GM21737 (cell line): ENCODE results near the gene GNB1L.

Experiments used
- ATAC-seq: cut with Tn5 transposase; IDR thresholded peaks from one replicate; pipeline ENCODE4 v1.9.1; 2021; ENCODE audit warnings: mild to moderate bottlenecking, moderate library complexity; ENCODE audit not compliant: unreplicated experiment

Gene GNB1L

DNA sequence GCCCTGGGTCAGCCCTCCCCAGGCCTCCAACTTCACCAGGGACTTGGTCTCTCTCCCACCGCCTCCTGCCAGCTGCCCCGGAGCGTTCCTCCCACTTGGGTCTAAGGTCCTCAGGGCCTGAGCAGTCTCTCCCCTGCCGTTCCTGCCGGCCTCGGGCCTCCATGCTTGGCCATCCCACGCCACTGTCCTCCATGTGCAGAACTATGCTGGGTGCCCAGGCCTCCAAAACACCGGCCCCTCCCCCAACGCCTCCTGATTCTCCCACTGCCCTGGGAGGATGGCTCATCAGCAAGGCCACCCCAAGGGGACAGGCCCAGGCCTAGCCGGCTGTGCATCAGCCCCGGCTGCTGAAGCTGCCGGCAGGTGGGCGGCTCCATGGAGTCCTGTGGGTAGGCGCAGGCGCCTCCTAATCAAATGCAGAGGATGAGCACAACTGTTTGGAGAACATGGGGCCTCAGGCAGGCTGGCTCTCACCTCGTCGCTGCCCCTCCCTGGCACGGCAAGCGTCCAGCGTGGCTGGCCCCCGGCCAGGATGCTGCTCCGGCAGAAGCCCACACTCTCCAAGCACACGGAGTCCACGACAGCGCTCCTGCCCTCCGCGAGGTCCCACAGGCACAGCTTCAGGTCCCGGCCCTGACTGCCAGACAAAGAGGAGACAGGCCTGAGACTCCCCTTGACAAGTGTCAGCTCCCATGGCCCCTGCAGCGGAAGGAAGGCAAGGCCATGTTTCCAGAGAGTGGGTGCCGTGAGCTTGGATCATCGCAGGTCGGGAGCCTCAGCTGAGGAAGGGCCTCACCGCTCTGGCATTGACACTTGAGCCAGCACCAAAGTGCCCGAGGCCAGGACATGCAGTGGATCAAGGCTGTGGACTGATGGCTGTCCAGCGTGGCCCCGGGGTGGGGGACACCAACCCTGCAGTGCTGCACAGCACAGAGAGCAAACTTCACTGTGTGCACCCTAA lies 42.6 kb downstream of the GNB1L start:
- no peak for ATAC-seq

DNA sequence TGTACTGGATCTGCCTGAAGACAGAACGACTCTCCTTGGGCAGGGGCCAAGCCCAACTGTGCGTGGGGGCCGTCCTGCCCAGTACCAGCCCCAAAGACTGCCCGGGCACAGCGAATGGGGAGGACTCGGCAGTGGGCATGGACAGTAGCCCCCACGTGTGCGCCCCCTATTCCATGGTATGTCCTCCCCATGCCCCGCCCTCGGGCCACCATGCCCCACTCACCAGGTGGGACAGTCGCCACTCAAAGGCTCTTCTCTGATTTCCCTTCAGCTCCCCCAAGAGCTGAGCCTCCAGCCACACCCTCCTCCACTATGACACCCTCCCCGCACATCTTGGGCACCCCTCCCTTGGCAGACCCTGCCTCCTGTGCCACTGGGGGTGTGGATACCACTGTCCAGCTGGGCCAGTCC lies 43.5 kb downstream of the GNB1L start:
- ATAC-seq: no peak

DNA sequence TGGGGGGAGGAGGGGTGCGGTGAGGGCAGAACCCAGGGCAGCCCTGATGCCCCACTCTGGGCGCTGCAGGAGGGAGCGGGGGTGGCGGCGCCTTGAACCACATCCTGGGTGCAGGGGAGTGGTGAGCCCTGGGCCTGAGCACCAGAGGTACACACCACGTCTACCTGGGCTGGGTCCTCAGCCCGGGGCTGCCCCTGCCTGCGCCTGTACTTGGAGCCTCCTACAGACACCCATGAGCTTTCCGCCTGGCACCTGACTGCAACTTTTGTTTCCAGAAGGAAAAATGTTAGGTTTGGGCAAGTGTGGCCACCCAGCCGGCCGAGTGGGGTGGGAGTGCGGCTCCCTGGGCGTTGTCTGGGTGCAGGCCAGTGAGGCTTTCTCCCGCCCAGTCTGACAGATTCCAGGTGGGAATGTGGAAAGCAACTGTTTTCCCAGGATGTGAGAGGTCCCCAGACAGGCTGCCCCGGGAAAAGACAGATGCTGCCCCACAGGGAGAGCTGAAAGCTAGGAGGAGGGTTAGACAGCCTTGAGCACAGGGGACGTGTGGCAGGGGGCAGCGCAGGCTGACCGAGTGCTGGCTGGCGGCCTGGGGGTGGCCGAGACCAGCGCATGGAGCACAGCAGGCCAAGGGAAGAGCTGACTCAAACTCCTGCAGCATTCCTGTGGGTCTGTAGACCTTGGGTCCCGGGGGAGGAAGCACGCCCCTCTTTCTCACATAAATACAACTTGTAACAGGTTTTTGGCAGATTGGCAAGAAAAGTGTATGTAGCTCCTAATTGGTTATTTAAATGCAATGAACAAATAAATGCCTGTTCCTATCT lies 44.1 kb downstream of the GNB1L start:
- ATAC-seq: no peak

DNA sequence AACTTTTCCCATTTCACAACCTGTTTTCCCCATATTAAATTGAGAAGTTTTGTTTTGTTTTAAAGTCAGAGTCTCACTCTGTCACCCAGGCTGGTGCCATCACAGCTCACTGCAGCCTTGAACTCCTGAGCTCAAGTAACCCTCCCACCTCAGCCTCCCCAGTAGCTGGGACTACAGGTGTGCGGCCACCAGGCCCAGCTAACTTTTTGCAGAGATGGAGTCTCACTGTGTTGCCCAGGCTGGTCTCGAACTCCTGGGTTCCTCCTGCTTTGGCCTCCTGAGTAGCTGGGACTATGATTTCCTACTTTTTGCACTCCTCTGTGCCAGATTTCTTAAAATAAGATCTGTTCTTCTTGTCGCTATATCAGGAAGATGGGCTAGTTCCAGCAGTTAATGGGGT lies 44.9 kb downstream of the GNB1L start:
- ATAC-seq: no peak

DNA sequence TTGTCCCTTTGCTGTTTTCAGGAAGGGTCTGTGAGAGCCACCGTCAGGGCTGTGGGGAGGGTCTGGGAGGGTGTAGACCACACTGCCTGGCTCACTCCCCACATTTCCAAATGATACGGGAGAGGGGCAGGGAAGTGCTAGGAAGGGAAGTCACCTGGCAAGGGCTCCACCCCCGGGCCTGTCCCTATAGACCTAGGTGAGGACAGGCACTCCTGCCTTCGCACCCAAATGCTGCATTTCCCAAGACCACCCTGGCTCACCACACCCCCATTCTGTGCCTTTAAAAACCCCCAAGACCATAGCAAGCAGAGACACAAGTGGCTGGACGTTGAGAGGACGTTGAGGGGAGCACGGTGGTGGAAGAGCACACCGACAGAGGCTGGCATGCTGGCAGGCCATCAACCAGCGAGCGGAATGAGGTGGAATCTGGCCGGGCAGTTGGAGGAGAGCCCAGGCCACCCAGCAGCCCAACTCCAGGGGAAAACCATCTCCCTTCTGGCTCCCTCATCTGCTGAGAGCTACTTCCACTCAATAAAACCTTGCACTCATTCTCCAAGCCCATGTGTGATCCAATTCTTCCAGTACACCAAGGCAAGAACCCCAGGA lies 45.7 kb downstream of the GNB1L start:
- no peak for ATAC-seq

DNA sequence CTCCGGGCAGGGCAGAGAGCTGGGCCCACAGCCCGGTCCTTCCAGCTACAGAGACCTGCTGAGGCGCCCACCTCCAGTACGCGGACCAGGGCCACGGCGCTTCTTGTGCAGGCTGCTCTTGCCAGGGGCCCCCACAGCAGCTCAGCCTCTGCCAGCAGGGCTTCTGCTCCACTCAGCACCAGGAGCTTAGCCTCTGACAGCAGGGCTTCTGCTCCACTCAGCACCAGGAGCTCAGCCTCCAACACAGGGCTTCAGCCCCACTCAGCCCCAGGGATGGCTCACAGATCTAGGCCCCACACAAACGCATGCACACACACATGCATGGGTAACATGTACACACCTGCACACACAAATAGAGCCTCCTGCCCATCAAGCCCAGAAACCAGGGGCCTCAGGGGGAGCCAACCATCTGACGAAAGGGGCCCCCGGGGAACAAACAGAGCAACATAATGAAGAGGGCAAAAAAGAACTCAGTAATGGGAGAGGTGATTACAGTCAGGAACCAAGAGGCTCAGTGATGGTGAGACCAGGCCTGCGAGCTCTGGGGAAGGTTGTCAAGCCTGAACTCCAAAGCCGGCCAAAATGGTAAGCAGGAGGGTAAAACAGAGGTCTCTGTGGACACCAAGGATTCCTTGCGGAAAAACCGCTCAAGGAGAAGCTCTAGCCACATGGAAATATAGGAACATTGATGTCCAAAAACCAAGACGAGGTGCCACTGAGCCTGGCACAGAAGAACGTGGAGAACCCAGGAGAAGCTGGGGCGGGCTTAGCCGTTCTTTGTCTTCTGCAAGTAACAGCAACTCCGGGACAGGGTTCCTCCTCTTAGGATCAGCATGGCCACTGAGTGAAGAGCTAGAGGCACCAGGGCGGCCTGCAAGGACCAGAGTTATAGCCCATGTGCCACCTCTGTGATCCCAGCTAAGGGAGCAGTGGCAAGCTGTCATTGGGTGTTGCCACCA lies 46.5 kb downstream of the GNB1L start:
- no peak for ATAC-seq

DNA sequence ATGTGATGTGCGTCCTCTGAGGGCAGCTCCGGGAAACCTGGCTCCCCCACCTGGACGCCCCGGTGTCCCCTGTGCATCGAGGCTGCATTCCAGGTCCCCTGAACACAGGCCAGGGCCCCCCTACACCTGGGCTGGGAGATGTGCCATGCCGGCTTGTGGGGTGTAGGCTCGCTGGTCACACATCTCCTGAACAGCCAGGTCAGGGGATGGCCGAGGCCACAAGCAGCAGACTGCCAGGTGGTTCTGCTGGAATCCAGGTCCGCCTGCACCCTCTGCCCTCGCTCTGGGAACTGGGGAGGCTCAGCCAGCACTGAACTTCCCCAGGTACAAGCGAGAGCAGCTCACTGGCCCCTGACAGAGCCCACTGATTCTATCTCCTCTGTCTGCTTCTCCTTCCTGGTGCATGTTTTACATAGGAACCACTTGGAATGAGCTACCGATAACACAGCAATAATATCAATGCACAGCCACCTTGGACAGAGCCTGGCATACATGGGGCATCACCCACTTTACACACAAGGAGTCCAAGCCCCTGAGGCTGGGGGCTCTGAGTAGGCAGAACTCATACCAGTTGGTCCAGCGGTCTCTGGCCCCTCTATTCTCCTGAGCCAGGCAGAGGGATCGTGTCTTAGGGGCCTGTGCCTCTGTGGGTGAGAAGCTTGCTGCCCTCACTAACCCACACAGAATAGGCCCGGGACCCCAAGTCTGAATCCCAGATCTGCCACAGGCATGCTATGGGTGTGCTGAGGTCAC lies 47.3 kb downstream of the GNB1L start:
- no peak for ATAC-seq

DNA sequence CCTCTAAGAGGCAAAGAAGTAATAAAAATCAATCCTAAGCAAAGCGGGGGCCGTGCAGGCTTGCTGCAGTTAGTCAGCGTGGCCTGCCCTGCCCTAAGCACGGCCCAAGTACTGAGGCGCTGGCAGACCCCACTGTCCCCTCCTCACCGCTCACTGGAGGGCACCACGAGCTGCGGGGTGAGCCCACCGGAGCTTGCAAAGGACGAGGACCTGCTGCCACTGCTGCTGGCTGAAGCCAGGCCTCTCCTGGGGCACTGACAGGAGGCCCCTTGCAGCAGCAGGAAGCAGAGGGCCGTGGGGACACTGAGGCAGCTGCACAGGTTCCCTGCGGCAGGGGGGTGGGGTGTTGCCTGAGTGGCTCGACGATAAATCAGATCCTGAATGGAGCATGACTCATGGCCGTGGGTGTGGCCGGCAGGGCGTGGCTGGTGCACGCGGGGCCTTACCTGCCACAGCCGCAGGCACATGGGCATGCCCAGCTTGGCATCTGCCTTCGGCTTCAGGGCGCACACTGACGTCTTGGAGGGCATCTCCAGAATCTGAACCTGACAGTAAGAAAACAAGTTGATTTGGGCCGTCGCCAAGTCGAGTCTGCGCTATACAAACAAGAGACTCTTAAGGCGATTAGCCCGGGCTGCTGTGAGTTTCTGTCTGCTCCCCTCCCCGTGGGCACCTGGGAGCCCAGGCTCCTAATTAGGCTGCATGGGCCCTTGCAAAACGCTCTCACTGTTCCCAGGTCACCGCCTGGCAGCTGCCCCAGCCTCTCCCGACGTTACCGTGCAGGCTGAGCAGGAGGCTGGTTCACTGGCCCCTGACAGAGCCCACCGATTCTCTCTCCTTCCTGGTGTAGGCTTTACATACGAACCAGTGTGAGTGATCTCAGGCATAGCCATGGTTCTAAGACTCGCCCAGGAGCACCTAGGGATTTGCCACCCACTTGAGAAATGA lies 48.2 kb downstream of the GNB1L start:
- ATAC-seq: no peak

DNA sequence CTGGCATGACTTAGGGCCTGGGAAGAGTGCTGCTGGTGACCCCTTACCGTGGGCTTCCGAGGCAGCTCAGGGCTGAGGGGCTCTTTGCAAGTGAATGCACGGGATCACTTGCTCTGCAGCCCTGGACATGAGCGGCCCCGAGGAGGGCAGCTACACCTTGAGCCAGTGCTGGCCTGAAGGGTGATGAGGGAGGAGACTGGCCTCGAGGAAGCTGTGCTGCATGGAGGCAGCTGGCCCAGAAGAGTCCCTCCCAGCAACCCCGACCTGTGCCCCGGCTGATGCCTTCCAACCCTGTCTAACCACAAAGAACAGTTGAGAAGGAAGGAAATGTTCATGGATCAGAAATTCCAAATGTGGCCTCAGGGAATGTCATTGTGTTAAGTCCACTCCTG lies 48.9 kb downstream of the GNB1L start:
- no peak for ATAC-seq

DNA sequence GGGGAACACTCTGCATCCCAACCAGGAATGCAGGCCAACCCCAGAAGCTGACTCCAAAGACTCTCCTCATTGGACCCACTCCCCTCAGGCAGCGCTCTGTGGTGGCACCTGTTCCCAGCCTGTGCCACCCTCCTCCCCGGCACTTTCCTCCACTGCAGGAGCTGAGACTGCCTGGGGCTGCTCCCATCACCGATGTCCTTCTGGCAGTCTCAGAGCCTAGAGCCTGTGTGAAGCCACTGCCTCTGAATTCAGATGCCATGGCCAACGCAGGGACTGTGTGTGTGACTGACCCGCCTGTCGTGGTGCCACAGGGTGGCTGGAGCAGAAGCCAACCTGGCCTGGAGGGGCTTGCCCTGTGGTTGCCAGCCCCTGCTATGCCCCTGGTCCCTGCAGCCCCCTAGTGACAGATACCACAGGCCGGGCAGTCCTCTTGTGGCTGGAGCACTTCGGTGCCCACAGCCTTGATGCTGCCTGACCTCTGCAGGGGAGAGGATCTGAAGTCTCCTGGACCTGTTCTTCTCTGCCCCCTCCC lies 50.9 kb downstream of the GNB1L start:
- no peak for ATAC-seq

DNA sequence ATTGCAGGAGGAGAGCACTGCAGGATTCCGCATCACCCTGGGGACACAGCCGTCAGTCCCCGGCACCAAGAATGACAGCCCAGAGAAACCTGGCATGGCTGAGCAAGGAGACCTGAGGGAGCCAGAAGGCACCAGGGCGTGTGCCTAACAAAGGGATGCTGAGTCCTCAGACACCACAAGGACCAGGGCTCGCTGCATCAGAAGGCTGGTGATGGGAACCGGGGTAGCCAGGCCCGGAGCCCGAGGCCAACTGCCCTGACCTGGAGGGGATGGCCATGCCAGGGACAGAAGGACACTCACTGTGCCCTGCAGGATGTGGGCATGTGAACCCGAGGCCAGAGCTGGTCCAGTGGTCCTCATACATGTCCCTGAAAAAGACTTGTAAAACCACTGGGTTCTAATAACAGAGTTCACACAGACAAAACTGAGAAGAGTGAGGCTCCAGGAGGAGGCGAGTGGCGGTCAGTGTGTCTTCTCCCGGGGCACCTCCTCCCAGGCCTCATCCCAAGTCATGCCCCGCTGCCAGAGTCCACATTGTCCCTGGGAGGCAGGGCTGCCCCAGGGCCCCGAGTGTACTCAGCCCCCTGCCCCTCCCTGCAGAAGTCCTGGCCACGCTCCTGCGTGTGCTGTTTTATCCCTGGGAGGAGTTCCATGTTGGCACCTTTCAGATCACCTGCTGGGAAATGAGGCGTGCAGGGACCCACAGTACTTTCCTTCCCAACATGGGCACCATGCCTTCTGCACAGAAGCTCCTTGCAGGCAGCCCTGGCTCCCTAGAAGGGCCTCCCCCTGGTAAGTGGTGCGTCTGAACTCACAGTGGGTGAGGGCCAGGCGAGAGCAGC lies 51.6 kb downstream of the GNB1L start:
- no peak for ATAC-seq

DNA sequence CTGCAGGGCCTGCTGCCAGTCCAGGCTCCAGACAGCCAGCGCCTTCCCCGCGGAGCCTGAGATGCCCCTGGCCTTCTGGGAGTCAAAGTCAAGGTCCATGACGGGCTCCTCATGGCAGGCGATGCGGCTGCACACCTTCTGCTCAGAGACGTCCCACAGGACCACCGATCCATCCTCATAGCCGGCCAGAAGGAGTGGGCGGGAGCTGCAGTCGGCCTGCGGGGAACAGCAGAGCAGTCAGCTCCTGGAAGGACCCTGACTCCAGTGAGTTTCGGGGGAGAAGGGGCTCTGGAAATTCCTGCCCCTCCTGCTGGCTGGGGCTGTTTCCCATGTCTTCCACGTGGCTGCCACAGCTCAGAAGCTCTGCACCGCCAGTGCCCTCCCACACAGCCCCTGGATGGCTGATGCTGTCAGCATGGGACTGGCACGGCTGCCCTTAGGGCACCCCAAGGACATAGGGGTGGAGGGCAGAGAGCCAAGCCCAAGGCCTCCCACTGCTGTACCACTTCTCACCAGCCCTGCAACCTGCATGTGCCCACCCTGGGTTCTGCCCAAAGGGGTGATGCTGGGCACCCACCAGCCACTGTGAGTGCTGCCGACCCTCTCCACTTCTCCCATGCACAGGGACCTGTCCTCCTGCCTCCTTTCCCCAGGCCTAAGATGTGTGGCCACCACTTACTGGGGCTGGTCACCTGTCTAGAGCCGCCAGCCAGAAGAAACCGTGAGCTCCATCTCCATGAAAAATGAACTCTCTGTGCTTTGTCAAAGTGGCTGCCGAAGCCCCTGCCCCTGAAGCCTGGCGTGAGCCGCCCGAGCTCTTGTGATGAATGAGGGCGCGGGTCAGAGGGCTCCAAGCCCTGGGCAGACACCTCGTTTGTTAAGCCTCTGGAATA lies 52.4 kb downstream of the GNB1L start:
- ATAC-seq: no peak

DNA sequence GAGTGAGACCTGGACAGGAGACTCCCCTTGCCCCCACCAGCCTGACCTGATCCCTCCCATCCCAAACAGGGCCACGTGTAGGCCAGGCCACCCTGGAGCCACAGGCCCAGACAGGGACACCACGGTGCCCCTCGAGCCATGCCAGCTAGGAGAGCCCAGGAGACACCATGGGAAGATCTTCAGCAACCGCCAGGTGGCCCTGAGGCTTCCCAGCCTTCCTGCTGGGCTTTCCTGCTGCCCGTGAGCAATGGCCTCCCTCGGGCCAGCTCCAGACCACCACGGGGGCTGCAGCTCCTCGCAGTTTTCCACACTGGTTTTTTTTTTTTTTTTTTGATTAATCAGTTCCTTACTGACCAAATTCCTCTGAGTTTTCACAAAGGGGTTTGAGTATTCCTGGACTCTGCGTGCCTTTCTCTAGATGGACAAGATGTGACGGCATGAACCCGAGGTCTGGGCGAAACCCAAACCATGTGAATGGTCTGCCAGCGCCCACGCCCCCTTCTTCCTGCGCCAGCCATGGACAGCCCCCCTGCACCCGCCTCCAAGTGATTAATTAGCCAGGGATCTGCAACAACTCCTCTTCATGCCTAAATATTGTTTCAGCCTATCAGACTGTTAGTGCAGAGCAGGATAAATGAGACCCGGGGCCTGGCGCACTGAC lies 53.2 kb downstream of the GNB1L start:
- no peak for ATAC-seq

DNA sequence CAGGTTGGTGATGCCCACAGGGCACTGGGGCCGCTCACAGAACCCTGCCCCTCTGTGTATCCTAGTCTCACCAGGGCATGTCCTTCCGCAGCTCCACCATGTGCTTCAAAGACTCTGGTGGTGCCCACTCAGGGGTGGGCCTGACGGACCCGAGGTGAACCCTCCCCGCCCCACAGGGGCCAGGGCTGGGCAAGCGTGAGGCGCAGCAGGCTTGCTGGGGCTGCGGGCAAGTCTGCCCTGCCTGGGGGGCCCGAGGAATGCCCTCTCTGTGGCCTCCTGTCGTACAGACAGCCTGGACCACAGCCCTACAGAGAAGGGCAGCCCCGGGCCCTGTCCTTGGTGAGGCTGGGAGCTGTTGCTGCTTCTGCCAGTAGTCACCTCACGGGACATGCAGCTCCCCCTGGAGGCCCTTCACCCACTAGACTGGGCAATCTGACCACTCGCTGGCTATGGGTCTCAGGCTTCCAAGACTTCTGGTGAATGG lies 53.9 kb downstream of the GNB1L start:
- no peak for ATAC-seq

DNA sequence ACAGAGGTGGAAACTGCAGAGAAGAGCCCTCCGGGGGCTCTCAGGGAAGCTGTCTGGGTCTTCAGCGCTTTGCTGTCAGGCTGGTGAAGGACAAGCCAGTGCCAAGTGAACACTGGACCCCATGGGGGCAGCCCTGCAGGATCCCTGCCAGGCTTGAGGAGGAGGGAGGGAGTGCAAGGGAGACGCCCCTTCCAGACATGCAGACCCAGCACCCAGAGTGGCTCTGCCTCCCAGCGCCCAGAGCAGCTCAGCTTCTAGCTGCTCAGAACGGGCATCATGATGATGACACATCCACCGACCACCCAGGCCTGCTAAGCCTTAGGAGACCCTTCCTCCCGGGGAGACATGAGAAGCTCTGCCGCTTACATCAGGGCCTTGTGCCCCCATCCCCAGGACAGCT lies 54.4 kb downstream of the GNB1L start:
- ATAC-seq: no peak
